ENCODE measurements around the gene DTX1. TPM values are rescaled to one million over a fixed set of nuclear protein-coding genes. Genes with fewer than 3 reads are reported as not detected.
A peak's percentile ranks its signal among the peaks of the same experiment; 100 is the strongest.

DTX1 gene
- total and polyA plus RNA-seq, 3 donors from 2014 or later: 15.0 to 26.9 (median 22.8) TPM

DNA sequence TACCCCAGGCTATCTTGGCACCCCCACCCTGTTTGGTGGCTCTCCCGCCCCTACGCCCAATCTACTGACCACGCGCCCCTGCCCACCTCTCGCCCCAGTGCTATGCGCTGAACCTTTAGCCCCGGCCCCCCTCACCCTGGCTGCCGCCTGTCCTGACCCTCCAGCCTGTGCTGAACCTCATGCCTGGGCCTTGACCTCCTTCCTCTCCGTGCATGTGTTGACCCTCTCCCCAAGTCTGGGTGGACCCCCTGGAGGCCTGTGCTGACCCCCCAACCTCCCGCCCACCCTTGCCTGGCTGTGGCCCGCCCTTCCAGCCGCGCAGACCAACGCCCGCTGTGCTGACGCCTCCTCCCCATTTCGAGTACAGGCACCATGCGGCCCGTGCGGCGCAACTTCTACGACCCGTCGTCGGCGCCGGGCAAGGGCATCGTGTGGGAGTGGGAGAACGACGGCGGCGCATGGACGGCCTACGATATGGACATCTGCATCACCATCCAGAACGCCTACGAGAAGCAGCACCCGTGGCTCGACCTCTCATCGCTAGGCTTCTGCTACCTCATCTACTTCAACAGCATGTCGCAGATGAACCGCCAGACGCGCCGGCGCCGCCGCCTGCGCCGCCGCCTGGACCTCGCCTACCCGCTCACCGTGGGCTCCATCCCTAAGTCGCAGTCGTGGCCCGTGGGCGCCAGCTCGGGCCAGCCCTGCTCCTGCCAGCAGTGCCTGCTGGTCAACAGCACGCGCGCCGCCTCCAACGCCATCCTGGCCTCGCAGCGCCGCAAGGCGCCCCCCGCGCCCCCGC, 20.7 kb downstream of the DTX1 start:
- Histone ChIP-seq H3K27ac (no peak overlapping the region), H3K27me3 (no peaks in the 10 kb centered on the region), H3K9me3 (no peaks in the 10 kb centered on the region), H3K4me1 (peaks cover 22% of the 10 kb centered on the region), H3K36me3 (ENCODE audit: low read depth, missing control alignments) (no peaks in the 10 kb centered on the region), H3K4me3 (peak overlapping the region; percentile 24 to 38)
- DNase-seq: no peak
- intact Hi-C loops (cut with DNase I; ENCODE audit: low total_unique reads): no loop called here
- TF ChIP-seq POLR2A (IDR thresholded peaks at IDR 0.05): no peak
- TF ChIP-seq, protein P1, sequence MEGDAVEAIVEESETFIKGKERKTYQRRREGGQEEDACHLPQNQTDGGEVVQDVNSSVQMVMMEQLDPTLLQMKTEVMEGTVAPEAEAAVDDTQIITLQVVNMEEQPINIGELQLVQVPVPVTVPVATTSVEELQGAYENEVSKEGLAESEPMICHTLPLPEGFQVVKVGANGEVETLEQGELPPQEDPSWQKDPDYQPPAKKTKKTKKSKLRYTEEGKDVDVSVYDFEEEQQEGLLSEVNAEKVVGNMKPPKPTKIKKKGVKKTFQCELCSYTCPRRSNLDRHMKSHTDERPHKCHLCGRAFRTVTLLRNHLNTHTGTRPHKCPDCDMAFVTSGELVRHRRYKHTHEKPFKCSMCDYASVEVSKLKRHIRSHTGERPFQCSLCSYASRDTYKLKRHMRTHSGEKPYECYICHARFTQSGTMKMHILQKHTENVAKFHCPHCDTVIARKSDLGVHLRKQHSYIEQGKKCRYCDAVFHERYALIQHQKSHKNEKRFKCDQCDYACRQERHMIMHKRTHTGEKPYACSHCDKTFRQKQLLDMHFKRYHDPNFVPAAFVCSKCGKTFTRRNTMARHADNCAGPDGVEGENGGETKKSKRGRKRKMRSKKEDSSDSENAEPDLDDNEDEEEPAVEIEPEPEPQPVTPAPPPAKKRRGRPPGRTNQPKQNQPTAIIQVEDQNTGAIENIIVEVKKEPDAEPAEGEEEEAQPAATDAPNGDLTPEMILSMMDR (IDR thresholded peaks at IDR 0.05): no peak
- 52 to 77% methylated on average over 46 to 70 of the region's 70 CpGs for WGBS, 2 donors

DNA sequence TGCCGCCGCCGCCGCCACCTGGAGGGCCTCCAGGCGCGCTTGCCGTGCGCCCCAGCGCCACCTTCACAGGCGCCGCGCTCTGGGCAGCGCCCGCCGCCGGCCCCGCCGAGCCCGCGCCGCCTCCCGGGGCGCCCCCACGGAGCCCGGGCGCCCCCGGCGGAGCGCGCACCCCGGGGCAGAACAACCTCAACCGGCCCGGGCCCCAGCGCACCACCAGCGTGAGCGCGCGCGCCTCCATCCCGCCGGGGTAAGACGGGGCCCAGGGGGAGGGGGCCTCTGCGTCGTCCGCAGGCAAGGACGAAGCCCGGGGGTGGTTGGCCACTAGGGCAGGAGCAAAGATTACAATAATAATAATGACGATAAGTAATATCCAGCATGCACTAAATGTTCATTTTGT, 21.3 kb downstream of the DTX1 start:
- Histone ChIP-seq H3K9me3 (no peaks in the 10 kb centered on the region), H3K27ac (no peak overlapping the region), H3K4me1 (peaks cover 24% of the 10 kb centered on the region), H3K36me3 (ENCODE audit: low read depth, missing control alignments) (no peaks in the 10 kb centered on the region), H3K4me3 (peak overlapping the region in 1 of 2 donors; percentile 24), H3K27me3 (no peaks in the 10 kb centered on the region)
- DNase-seq: no peak
- TF ChIP-seq, protein P1 (IDR thresholded peaks at IDR 0.05): no peak
- TF ChIP-seq POLR2A (IDR thresholded peaks at IDR 0.05): no peak
- WGBS, 2 donors: 40 to 41% methylated on average over 12 to 48 of the region's 48 CpGs
- intact Hi-C loops (cut with DNase I; ENCODE audit: low total_unique reads): no loop called here

- Histone ChIP-seq H3K27ac (peak overlapping the region; percentile 9 to 80), H3K36me3 (ENCODE audit: low read depth, missing control alignments) (no peaks in the 10 kb centered on the region), H3K4me3 (no peak overlapping the region), H3K27me3 (no peaks in the 10 kb centered on the region), H3K9me3 (no peaks in the 10 kb centered on the region), H3K4me1 (peaks cover 51% of the 10 kb centered on the region)
- TF ChIP-seq POLR2A (IDR thresholded peaks at IDR 0.05): no peak
- TF ChIP-seq, protein P1 (IDR thresholded peaks at IDR 0.05): no peak
- 44 to 69% methylated on average over 4 of the region's 4 CpGs for WGBS, 2 donors
- peak; percentile 52 for DNase-seq
- intact Hi-C loops (cut with DNase I; ENCODE audit: low total_unique reads): no loop called here
Measured at GRCh38 chr12:113081873-113082272, 25.3 kb downstream of the DTX1 start.

DNA sequence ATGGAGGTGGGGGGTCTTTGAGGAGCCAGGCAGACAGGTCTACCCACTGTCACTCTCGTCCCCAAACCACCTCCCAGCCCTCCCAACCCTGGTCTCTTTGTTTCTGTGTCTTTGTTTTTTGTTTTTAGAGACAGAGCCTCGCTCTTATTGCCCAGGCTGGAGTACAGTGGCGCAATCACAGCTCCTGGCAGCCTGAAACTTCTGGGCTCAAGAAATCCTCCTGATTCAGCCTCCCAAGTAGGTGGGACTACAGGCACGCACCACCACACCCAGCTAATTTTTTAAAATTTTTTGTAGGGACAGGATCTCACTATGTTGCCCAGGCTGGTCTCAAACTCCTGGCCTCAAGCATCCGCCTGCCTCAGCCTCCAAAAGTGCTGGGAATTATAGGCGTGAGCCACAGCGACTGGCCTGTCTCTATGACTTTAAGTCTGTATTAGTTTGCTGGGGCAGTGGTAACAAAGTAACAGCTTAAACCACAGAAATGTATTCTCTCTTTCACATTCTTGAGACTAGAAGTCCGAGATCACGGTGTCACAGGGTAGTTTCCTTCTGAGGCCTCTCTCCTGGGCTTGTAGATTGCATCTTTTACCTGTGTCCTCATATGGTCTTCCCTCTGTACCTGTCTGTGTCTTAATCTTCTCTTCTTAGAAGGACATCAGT, 26.1 kb downstream of the DTX1 start:
- Histone ChIP-seq H3K27ac (peak overlapping the region; percentile 9 to 80), H3K27me3 (no peaks in the 10 kb centered on the region), H3K9me3 (no peaks in the 10 kb centered on the region), H3K36me3 (ENCODE audit: low read depth, missing control alignments) (no peaks in the 10 kb centered on the region), H3K4me3 (no peak overlapping the region), H3K4me1 (peaks cover 59% of the 10 kb centered on the region)
- TF ChIP-seq, protein P1 (IDR thresholded peaks at IDR 0.05): no peak
- no peak for TF ChIP-seq POLR2A (IDR thresholded peaks at IDR 0.05)
- DNase-seq: peak; percentile 75
- WGBS, 2 donors: 71% methylated on average over 9 of the region's 9 CpGs
- intact Hi-C loops (cut with DNase I; ENCODE audit: low total_unique reads): no loop called here
